GM13977 (cell line): ENCODE results near the gene HOXC11.

ENCODE experiments used
- DNase-seq: peaks from one replicate; pipeline ENCODE4 v3.0.0; 2012; ENCODE audit warnings: low spot score
- CTCF ChIP-seq: IDR thresholded peaks from 2 replicates; pipeline ENCODE4 v1.5.1; 2012; ENCODE audit warnings: mild to moderate bottlenecking, control low read depth; ENCODE audit not compliant: insufficient read depth; ENCODE audit errors: extremely low read depth, missing control alignments
- in situ Hi-C: fragments of 300-500 bp; cut with MboI; formaldehyde crosslinking; loops from one replicate; pipeline ENCODE4 v1.12.0; 2022; ENCODE audit warnings: low sequenced_read_pairs, low pct_unique_long_range_greater_than_20kb, mixed read lengths, inconsistent platforms; ENCODE audit not compliant: unreplicated experiment

HOXC11 gene

GRCh38 chr12:53937596-53938325 is 35.2 kb upstream of the HOXC11 start:
- in situ Hi-C loops = loop anchor here (25.0 kb wide), 1 partner anchor 100 kb away; the partner anchor contains the start of genes HOXC5 and HOXC6
- DNase-seq = no peak
- no peak for TF ChIP-seq CTCF

GRCh38 chr12:53938326-53939140 is 34.4 kb upstream of the HOXC11 start, which contains the start of gene HOXC13:
TSS of gene HOXC13 (plus strand) at chr12:53938831. CDS start at chr12:53938907, 76 bp downstream.
- no peak for TF ChIP-seq CTCF
- in situ Hi-C loops = loop anchor here (25.0 kb wide), 1 partner anchor 99 kb away; the partner anchor contains the start of genes HOXC5 and HOXC6
- peak; percentile 65 for DNase-seq

- in situ Hi-C loops = loop anchor here (25.0 kb wide), 1 partner anchor 98 kb away; the partner anchor contains the start of genes HOXC5 and HOXC6
- no peak for TF ChIP-seq CTCF
- no peak for DNase-seq
Measured at GRCh38 chr12:53939141-53940108, 33.5 kb upstream of the HOXC11 start.

GRCh38 chr12:53940443-53941014 is 32.4 kb upstream of the HOXC11 start:
- no peak for TF ChIP-seq CTCF
- in situ Hi-C loops = loop anchor here (25.0 kb wide), 1 partner anchor 97 kb away; the partner anchor contains the start of genes HOXC5 and HOXC6
- DNase-seq = no peak

- no peak for TF ChIP-seq CTCF
- in situ Hi-C loops = loop anchor here (25.0 kb wide), 1 partner anchor 96 kb away; the partner anchor contains the start of genes HOXC5 and HOXC6
- DNase-seq = no peak
Measured at GRCh38 chr12:53941187-53941586, 31.7 kb upstream of the HOXC11 start.
